HepG2 (cell line): ENCODE measurements around the gene AMOTL2. TPM values are rescaled to one million over a fixed set of nuclear protein-coding genes. Genes with fewer than 3 reads are reported as not detected.

Experiments used
- ATAC-seq: fragments of 200-7000 bp; cut with Tn5 transposase; 3 replicates; pipeline ENCODE4 v1.9.1; 2020; ENCODE audit warnings: mild to moderate bottlenecking, moderate library complexity
- BruUV-seq: library from RNA; stranded (reverse); fragments of 400-500 nt; replicated peaks from 2 replicates; lab custom pipeline; 2021; lab: Mats Ljungman, UMichigan
- CTCF ChIA-PET: fragments of 300-600 bp; formaldehyde crosslinking; extraction: SDS; loops from one replicate; lab custom pipeline; 2021; ENCODE audit warnings: low total read pairs, inconsistent platforms, low intra/inter-chr PET ratio; lab: Yijun Ruan, JAX
- POLR2A ChIA-PET: fragments of 350-600 bp; sonication (Branson Sonifier 250); formaldehyde crosslinking; loops from one replicate; lab custom pipeline; 2020; ENCODE audit warnings: antibody characterized with exemption, inconsistent platforms; lab: Yijun Ruan, JAX
- DNase-seq: peaks from one replicate; pipeline ENCODE4 v3.0.0-alpha.2; 2015; ENCODE audit warnings: low spot score
- FAIRE-seq: peaks from 3 replicates; lab custom pipeline; 2011; peaks lifted over from hg19 to GRCh38; lab: Jason Lieb, UNC
- H2AFZ ChIP-seq: one replicate; pipeline ENCODE4 v1.6.1; 2011; ENCODE audit warnings: low read length, inconsistent platforms
- H3K27ac ChIP-seq: fragments of 300-600 bp; 3 replicates; pipeline ENCODE4 v1.8.0; 2011; ENCODE audit warnings: mixed run types, mild to moderate bottlenecking, mixed read lengths, low read length, inconsistent platforms; ENCODE audit not compliant: insufficient read depth; ENCODE audit errors: extremely low read length
- H3K27me3 ChIP-seq, 2 experiments: fragments of 200-600 bp in 1 of 2; 2 replicates in 1 of 2; 3 replicates in 1 of 2; pipeline versions ENCODE4 v1.6.0 to v1.8.0; 2011; ENCODE audit warnings: low read length in 2 of 2, mild to moderate bottlenecking in 2 of 2, moderate library complexity in 2 of 2, inconsistent platforms in 1 of 2; ENCODE audit not compliant: insufficient read depth in 2 of 2, control insufficient read depth in 1 of 2
- H3K36me3 ChIP-seq, 2 experiments: fragments of 200-600 bp in 1 of 2; replicated peaks in 1 of 2; 2 replicates in 1 of 2; 3 replicates in 1 of 2; pipeline versions ENCODE4 v1.5.1 to v1.8.0; 2011; ENCODE audit warnings: low read length in 2 of 2, inconsistent platforms in 1 of 2; ENCODE audit not compliant: insufficient read depth in 2 of 2, control insufficient read depth in 1 of 2
- H3K4me1 ChIP-seq: 2 replicates; pipeline ENCODE4 v1.5.1; 2012; ENCODE audit warnings: low read length, inconsistent platforms; ENCODE audit not compliant: insufficient read depth
- H3K4me2 ChIP-seq: 2 replicates; pipeline ENCODE4 v1.6.0; 2011; ENCODE audit warnings: low read depth, low read length, inconsistent platforms
- H3K4me3 ChIP-seq, 3 experiments: fragments of 200-600 bp in 1 of 3; sonication (generic), shearing (Covaris generic) in 1 of 3; replicated peaks in 1 of 3; 2 replicates each; pipeline ENCODE4 v1.5.1; 2011 to 2016; ENCODE audit warnings: low read length in 3 of 3, inconsistent platforms in 2 of 3, low read depth in 2 of 3, mild to moderate bottlenecking in 2 of 3, control low read depth in 1 of 3, mixed read lengths in 1 of 3; ENCODE audit not compliant: insufficient read depth in 1 of 3
- H3K79me2 ChIP-seq: one replicate; pipeline ENCODE4 v1.6.1; 2011; ENCODE audit warnings: low read length, inconsistent platforms; ENCODE audit not compliant: insufficient read depth
- H3K9ac ChIP-seq: 2 replicates; pipeline ENCODE4 v1.6.0; 2011; ENCODE audit warnings: mild to moderate bottlenecking, low read depth, low read length, inconsistent platforms; ENCODE audit not compliant: insufficient read depth
- H3K9me3 ChIP-seq: 2 replicates; pipeline ENCODE4 v1.5.1; 2012; ENCODE audit warnings: mild to moderate bottlenecking, low read length
- H4K20me1 ChIP-seq: 2 replicates; pipeline ENCODE4 v1.6.0; 2011; ENCODE audit warnings: inconsistent platforms, mild to moderate bottlenecking, low read length, moderate library complexity; ENCODE audit not compliant: insufficient read depth
- ARID4A ChIP-seq: sonication (generic); formaldehyde crosslinking; IDR thresholded peaks from 2 replicates; pipeline ENCODE4 v1.5.0; 2020; ENCODE audit warnings: mild to moderate bottlenecking, missing genetic modification reagents, borderline replicate concordance
- CREB1 ChIP-seq, 2 experiments: fragments of 450-650 bp in 1 of 2; IDR thresholded peaks; 2 replicates each; pipeline ENCODE4 v1.6.1; 2016 to 2017; ENCODE audit warnings: control low read depth in 1 of 2, mild to moderate bottlenecking in 1 of 2, missing compliant biosample characterization in 1 of 2, missing genetic modification characterization in 1 of 2
- DR1 ChIP-seq: sonication (generic); formaldehyde crosslinking; IDR thresholded peaks from 2 replicates; pipeline ENCODE4 v1.8.0; 2021; ENCODE audit warnings: mild to moderate bottlenecking, missing genetic modification reagents, inconsistent platforms
- FOXJ3 ChIP-seq: sonication (generic); formaldehyde crosslinking; IDR thresholded peaks from 2 replicates; pipeline ENCODE4 v1.4.0; 2020; ENCODE audit warnings: missing genetic modification reagents, mild to moderate bottlenecking, borderline replicate concordance
- GFI1 ChIP-seq: sonication (generic); formaldehyde crosslinking; IDR thresholded peaks from 2 replicates; pipeline ENCODE4 v1.5.0; 2020; ENCODE audit warnings: missing genetic modification reagents, mild to moderate bottlenecking, borderline replicate concordance
- KAT8 ChIP-seq: IDR thresholded peaks from 2 replicates; pipeline ENCODE4 v1.6.1; 2016; ENCODE audit warnings: missing genetic modification reagents, missing compliant biosample characterization
- NFYC ChIP-seq: IDR thresholded peaks from 2 replicates; pipeline ENCODE4 v1.6.1; 2016; ENCODE audit warnings: missing genetic modification reagents, missing compliant biosample characterization
- ZBTB10 ChIP-seq: sonication (generic); formaldehyde crosslinking; IDR thresholded peaks from 2 replicates; pipeline ENCODE4 v1.4.0; 2020; ENCODE audit warnings: missing genetic modification reagents, borderline replicate concordance
- ZFP91 ChIP-seq: sonication (generic); formaldehyde crosslinking; IDR thresholded peaks from 2 replicates; pipeline ENCODE4 v1.9.0; 2022; ENCODE audit warnings: missing genetic modification reagents, mild to moderate bottlenecking, borderline replicate concordance
- ZNF552 ChIP-seq: sonication (generic); formaldehyde crosslinking; IDR thresholded peaks from 2 replicates; pipeline ENCODE4 v1.9.0; 2022; ENCODE audit warnings: missing genetic modification reagents, mild to moderate bottlenecking, borderline replicate concordance
- ZNF605 ChIP-seq: sonication (generic); formaldehyde crosslinking; IDR thresholded peaks from 2 replicates; pipeline ENCODE4 v1.8.0; 2022; ENCODE audit warnings: mild to moderate bottlenecking, missing genetic modification reagents
- ZNF639 ChIP-seq: conservative IDR thresholded peaks from 2 replicates; pipeline ENCODE4 v1.6.1; 2018; ENCODE audit warnings: missing genetic modification reagents
- ZNF749 ChIP-seq: sonication (generic); formaldehyde crosslinking; IDR thresholded peaks from 2 replicates; pipeline ENCODE4 v1.8.0; 2022; ENCODE audit warnings: mild to moderate bottlenecking, missing genetic modification reagents, moderate library complexity, borderline replicate concordance
- WGBS: methylation state at CpG from one replicate; pipeline ENCODE4 v1.1.6; 2017; ENCODE audit warnings: low lambda C conversion rate; 5-methylcytosine and 5-hydroxymethylcytosine counted together
- in situ Hi-C: cut with HindIII; loops from 2 replicates; pipeline ENCODE4 v1.10.0; 2017; ENCODE audit warnings: low pct_unique_long_range_greater_than_20kb; ENCODE audit not compliant: extremely low pct_ligation_motif_present
- intact Hi-C: fragments of 100-400 bp; cut with micrococcal nuclease; formaldehyde crosslinking; loops from one replicate; pipeline ENCODE4 v1.10.0; 2022; ENCODE audit not compliant: unreplicated experiment
- polyA plus RNA-seq, 8 experiments: library from polyadenylated mRNA; depleted of rRNA in 3 of 8; stranded (reverse) in 7 of 8; unstranded in 1 of 8; fragments of >200 nt; fragmentation: Illumina TruSeq in 4 of 8; extraction: Trizol in 4 of 8; gene quantifications; 2 replicates each; pipeline versions ENCODE4 v1.2.1 to v1.2.3, GENCODE V29; 2011 to 2016; ENCODE audit warnings: low read depth in 4 of 8, missing spikeins in 1 of 8, mixed read lengths in 1 of 8; ENCODE audit not compliant: insufficient read depth in 1 of 8
- total RNA-seq, 5 experiments: library from RNA; depleted of rRNA; stranded (reverse); fragments of >200 nt; fragmentation: Illumina TruSeq; extraction: Trizol; gene quantifications; 2 replicates each; pipeline ENCODE4 v1.2.3, GENCODE V29; 2016; ENCODE audit warnings: low read depth in 1 of 5

Gene AMOTL2
- total and polyA plus RNA-seq, 2 of the 13 experiments (the other 11 are each of a cell fraction or from before 2014, with no cell fraction given) = 17.3 to 18.5 TPM

- Histone ChIP-seq H3K9ac (peak overlapping the region; percentile 61), H3K4me2 (peak overlapping the region; percentile 69), H3K79me2 (no peaks in the 10 kb centered on the region), H2AFZ (peak overlapping the region; percentile 59), H3K9me3 (no peaks in the 10 kb centered on the region), H3K36me3 (no peaks in the 10 kb centered on the region), H3K27ac (peak overlapping the region; percentile 70), H3K27me3 (no peaks in the 10 kb centered on the region), H3K4me3 (peak overlapping the region in 2 of 3 experiments; percentile 11 to 25; a peak in 2 of 6 replicates), H4K20me1 (no peaks in the 10 kb centered on the region), H3K4me1 (peaks cover 53% of the 10 kb centered on the region)
- ChIA-PET POLR2A (interaction anchor here (0.9 to 1.5 kb wide), 2 partner anchors 43 to 46 kb away, joined by 4 to 6 read pairs; partner anchors contain the start of gene AMOTL2), CTCF (no interaction called here)
- 6% methylated on average over 5 of the region's 5 CpGs for WGBS
- ATAC-seq (no peak), DNase-seq (no peak), FAIRE-seq (no peak)
- intact Hi-C loops = loop anchor here (2.0 kb wide), 1 partner anchor 45 kb away; the partner anchor contains the start of gene AMOTL2
- in situ Hi-C loops = no loop called here
- TSS peak; percentile 100 for BruUV-seq
- TF ChIP-seq KAT8 (CRISPR knock-in tag) (peak; percentile 22), ZFP91 (CRISPR knock-in tag) (peak; percentile 70; the same call in 1 of the 2 replicates), ZNF639 (CRISPR knock-in tag) (no peak), ARID4A (CRISPR knock-in tag) (0 out of 2 replicates have a peak, but pooled peaks have one; percentile 13), ZBTB10 (CRISPR knock-in tag) (no peak), FOXJ3 (CRISPR knock-in tag) (no peak), ZNF552 (CRISPR knock-in tag) (0 out of 2 replicates have a peak, but pooled peaks have one; percentile 20), CREB1 (IDR thresholded peaks at IDR 0.05) (no peak), CREB1 (CRISPR knock-in tag; IDR thresholded peaks at IDR 0.05) (peak; percentile 30; the same call in 1 of the 2 replicates), DR1 (CRISPR knock-in tag) (0 out of 2 replicates have a peak, but pooled peaks have one; percentile 1), GFI1 (CRISPR knock-in tag) (0 out of 2 replicates have a peak, but pooled peaks have one; percentile 23), ZNF749 (CRISPR knock-in tag) (0 out of 2 replicates have a peak, but pooled peaks have one; percentile 3), ZNF605 (CRISPR knock-in tag) (peak; percentile 33; the same call in 1 of the 2 replicates), NFYC (CRISPR knock-in tag) (0 out of 2 replicates have a peak, but pooled peaks have one; percentile 1)
These were observed 45.7 kb upstream of the AMOTL2 start for GRCh38 chr3:134419960-134420321.
